Measurements from ENCODE around the gene LAIR1. TPM values are rescaled to one million over a fixed set of nuclear protein-coding genes. Genes with fewer than 3 reads are reported as not detected.
A peak's percentile ranks its signal among the peaks of the same experiment; 100 is the strongest.
"Not testable (repeated sequence)": the region's sequence is repeated elsewhere in the genome, so short reads cannot be mapped to it uniquely, and the experiment has no call there.

The LAIR1 gene
- polyA plus RNA-seq, 1 donor = 3.2 TPM

DNA sequence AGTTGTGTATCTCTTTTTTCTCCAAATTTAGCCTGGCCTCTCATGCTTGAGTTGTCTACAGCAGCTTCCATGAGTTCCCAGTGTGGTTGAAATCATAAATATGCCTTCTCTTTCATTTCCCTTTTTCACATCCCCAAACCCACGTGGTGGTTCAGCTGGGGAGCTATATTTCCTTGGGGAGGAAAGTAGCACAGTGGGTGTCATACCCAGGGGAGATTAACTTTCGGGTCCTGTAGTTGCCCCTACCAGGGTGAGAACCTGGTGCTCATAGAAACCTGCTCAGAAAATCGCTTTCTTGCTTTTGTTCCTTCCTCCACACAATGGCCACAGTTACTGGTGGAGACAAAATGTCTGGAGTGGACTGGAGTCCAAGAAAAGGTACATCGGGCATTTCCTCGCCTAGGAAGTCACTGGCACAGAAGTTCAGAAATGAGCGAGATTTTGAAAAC, 18.8 kb downstream of the LAIR1 start:
- DNase-seq = no peak

DNA sequence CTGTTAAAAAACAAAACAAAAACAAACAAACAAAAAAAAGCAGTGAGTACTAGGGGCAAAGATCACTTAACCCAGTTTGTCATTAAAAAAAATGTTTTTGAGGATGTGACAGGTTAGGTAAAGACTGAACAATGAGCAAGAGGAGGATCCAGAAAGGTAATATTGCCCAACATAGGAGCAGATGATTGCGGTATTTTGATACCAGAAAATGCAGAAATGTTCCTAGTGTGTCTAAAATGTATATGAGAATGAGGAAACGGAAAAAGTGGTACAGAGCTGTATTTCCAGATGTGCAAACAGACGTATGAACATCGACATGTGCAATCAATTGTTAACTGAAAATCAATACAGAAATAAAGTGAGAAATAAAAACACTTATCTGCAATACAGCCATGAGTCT, 20.9 kb downstream of the LAIR1 start:
- DNase-seq = no peak

- DNase-seq = no peak
These were observed 23.4 kb downstream of the LAIR1 start for GRCh38 chr19:54341295-54341694.

- DNase-seq = no peak
These were observed 24.9 kb downstream of the LAIR1 start for GRCh38 chr19:54339646-54340358.

- no peak for DNase-seq
These were observed 26.2 kb downstream of the LAIR1 start for GRCh38 chr19:54338521-54338920.

- no peak for DNase-seq
These were observed 26.9 kb downstream of the LAIR1 start for GRCh38 chr19:54337858-54338230.

DNA sequence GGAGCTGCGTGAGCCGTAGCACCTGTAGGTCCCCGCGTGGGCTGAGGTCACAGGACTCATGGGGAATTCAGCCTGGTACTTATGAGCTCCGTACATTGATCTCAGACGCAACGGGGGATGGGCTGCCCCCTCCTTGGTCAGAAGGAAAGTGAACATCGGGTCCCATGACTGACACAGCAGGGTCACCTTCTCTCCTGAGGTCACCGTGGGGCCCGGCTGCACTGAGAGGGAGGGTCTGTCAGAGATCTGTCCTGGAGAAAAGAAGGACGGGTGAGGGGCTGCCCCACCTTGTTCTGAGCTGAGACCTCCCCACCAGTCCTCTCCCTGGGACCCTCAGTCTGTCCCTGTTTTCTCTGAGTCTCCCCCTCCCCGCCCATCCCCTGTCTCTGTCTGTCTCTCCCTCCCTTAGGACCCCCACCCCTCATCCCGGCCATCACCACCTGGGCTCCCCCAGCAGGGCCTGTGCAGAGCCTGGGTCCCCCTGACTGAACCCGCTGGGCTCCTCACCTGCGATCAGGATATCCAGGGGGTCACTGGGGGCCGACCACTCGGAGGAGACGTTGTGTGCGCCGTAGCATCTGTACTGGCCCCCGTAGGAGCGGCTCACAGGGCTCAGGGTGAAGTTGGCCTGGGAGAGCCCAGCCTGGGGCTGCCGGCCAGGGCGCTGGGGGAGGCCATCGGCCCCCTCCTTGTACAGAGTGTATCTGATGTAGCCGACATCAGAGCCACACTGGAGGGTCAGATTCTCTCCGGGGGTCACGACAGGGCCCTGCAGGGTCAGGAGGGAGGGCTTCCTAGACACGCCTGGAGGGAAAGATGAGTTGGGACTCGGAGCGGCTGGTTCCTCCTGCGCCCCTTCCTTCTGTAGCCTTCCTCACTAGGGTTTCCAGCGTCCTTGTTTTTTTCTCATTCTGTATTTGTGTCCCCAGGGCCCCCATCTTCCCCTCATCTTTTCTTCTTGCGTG, 27.6 kb downstream of the LAIR1 start:
- DNase-seq = no peak

DNA sequence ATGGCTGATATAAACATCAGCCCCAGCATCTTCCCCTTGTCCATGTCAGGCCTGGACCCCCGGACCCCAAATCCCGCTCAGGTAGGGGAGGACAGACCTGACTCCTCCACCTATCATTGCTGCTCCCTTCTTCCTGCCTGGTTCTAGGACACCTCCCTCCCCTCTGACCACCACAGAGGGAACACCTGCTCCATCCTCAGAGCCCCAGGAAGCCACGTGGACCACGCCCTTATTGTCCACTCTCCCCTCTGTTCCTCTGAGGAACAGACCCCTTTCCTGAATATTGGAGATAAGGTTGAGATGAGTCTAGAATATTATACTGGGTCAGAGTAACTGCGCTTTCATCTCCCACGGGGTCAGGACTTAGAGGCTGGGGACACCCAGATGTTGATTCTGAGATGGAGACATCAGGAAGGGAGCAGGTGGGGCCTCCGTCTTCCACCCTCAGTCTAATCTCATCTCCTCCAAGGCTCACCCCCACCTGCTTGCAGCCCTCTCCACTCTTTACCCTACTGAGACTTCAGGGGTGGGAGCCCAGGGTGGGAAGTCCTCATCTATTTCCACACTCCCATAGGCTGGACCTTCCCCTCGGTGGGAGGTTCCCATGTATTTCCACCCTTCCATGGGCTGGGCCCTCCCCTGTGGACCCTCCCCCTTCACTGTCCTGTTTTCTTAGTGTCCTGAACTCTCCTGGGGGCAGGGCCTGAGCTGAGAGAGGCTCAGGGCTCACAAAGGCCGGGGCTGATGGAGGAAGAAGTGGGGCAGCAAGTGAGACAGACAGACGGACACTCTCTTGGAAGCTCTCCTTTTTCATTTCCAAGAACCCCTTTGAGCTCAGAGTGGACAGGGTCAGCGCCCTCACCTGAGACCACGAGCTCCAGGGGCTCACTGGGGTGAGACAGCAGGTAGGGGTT, 28.5 kb downstream of the LAIR1 start:
- no peak for DNase-seq

DNA sequence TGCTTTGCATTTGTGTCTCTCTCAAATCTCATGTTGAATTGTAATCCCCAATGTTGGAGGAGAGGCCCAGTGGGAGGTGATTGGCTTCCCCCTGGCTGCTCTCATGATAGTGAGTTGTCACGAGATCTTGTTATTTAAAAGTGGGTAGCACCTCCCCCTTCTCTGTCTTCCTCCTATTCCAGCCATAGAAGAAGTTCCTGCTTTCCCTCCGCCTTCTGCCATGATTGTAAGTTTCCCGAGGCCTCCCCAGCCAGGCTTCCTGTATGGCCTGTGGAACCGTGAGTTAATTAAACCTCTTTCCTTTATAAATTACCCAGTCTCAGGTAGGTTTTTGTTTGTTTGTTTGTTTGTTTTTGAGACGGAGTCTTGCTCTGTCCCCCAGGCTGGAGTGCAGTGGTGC, 29.6 kb downstream of the LAIR1 start:
- no peak for DNase-seq

- DNase-seq = no peak
These were observed 31.0 kb downstream of the LAIR1 start for GRCh38 chr19:54333586-54334298.

DNA sequence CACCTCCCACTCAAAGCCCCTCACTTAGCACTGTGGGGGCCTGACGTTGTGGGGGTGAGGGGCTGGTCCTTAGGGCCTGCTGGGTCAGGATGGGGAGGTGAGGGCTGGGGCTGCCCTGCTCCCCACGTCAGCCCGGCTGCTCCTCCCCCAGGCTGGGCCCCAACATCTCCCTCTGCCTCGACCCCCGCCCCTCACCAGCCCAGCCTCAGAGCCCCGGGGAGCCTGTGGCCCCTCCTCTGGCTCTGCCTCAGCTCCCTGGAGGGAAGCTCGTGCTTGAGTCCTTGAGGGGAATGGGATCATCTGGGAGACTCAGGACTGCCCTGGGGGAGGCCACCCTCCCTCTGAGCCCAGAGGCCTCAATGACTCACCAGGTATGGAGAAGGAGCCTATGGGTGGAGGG, 32.6 kb downstream of the LAIR1 start:
- DNase-seq = no peak

- no peak for DNase-seq
These were observed 33.1 kb downstream of the LAIR1 start for GRCh38 chr19:54331626-54332025.

DNA sequence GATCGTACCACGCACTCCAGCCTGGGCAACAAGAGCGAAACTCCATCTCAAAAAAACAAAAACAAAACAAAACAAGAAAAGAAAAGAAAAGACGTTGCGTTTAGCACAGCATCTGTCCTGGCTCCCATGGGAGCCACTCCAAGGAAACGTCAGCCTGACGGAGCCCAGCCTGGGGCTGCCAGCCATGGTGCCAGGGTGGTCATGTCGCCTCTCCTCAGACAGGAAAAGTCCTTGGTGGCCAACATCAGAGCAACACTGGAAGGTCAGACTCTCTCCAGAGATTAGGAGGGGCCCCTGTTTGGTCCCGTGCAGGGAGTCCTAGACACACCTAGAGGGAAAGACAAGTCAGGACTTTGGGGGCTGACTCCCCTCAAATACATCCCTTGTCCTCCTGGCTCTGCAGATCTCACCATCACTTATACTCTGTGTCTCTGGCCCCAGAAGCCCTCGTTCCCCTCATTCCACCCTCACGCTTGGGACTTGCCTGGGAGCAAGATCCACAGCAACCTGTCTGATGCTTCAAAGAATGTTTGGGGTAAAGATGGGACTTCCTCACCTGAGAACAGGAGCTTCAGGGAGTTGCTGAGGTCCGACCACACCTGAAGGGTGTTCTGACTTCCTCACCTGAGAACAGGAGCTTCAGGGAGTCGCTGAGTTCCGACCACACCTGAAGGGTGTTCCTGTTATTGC, 35.1 kb downstream of the LAIR1 start:
- DNase-seq = no peak

GRCh38 chr19:54328781-54329180, 36.0 kb downstream of the LAIR1 start:
- DNase-seq = not testable (repeated sequence)

DNA sequence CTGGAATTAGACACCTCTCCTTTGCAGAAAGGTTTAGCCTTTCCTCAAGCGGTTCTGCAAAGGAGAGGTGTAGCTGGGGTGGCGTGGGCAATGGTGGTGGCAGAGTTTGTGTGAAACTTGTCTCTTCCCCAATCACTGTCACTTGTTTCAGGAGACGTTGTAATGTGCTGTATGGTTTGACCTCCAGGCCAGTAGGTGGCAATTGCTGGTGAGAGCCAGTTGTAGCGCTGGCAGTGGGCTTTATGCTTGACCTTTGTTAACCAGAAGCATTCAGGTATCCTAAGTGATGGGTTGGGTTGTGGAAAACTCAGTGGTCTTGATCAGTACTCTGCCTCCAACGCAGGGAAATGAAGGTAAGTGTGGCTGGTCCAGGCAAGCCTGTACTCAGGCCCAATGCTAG, 39.1 kb downstream of the LAIR1 start:
- DNase-seq = no peak

DNA sequence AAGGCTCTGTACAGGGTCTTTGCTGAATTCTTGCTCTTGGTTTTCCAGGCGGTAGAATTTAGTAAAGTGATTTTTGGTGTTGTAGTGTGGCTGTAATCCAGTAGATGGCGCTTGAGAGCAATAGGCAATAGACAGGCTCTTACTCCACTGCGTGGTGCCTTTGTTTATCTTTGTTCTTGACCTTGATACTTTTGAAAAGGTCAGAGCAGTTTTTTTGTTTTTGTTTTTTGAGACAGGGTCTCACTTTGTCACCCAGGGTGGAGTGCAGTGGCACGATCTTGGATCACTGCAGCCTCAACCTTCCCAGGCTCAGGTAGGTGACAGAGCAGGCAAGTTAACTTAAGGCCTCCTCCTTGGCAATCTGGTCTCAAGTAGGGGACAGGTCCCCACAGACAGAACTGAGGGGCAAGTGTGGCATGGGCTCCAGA, 39.5 kb downstream of the LAIR1 start:
- peak; percentile 37 for DNase-seq

GRCh38 chr19:54324071-54324470, 40.7 kb downstream of the LAIR1 start:
- DNase-seq = no peak

GRCh38 chr19:54322934-54323333, 41.8 kb downstream of the LAIR1 start:
- not testable (repeated sequence) for DNase-seq

GRCh38 chr19:54322295-54322694, 42.4 kb downstream of the LAIR1 start:
- DNase-seq = not testable (repeated sequence)

DNA sequence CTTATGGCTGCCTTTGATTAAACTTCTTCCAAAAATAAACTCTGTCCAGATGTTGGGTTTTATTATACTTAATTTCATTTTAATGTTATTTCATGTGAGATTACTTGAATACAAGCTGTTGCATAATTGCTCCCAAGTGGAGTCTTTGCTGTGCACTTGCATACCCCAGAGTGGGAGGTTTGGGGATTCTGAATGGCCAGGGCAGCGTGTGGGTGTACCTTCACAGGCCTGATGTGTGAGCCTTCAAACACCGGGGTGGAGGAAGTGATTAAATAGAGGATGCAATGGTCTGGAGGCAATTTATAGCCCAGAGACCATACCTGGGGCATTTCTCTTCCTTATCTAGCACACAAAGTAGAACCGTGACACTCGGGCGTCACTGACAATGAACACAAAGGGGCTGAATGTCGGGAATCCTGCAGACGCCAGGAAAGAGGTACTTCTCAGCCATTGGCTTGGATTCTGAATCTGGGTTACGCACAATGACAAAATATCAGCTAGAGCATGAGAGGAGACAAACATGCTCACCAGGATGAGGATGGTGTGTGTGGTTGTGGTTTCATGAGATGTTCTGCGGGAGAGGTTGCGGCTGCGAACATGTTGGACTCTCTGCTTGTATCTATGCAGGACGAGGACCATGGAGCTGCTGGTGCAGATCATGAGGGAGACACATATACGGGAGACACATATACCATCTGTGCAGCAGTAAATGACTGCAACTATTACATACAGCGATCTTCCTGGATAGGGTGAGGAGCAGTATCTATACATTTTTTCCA, 44.6 kb downstream of the LAIR1 start:
- DNase-seq = no peak
